ENCODE measurements around the gene PRKG1.
"Not testable (repeated sequence)": the region's sequence is repeated elsewhere in the genome, so short reads cannot be mapped to it uniquely, and the experiment has no call there.

PRKG1 gene

GRCh38 chr10:51687296-51687695 is 613.0 kb downstream of the PRKG1 start:
- ChIA-PET CTCF (no interaction called here), POLR2A (ENCODE audit: low non-redundant PET) (no interaction called here)

GRCh38 chr10:51688826-51689225 is 614.5 kb downstream of the PRKG1 start:
- CTCF ChIA-PET; DNase-seq (ENCODE audit: low spot score); POLR2A ChIA-PET (ENCODE audit: low non-redundant PET); H3K27ac ChIP-seq: not testable (repeated sequence)

More at GRCh38 chr10:51687296-51687695, 613.0 kb downstream of the PRKG1 start:
- no peak for TF ChIP-seq CTCF (conservative IDR thresholded peaks at IDR 0.05; ENCODE audit: low read depth)
- H3K27ac ChIP-seq: no peak overlapping the region
- no peak for DNase-seq (ENCODE audit: low spot score)

GRCh38 chr10:51689536-51689935 is 615.2 kb downstream of the PRKG1 start:
- ChIA-PET CTCF (no interaction called here), POLR2A (ENCODE audit: low non-redundant PET) (no interaction called here)
- TF ChIP-seq CTCF (conservative IDR thresholded peaks at IDR 0.05; ENCODE audit: low read depth): no peak
- DNase-seq (ENCODE audit: low spot score): peak; percentile 12
- H3K27ac ChIP-seq: no peak overlapping the region

- TF ChIP-seq CTCF (conservative IDR thresholded peaks at IDR 0.05; ENCODE audit: low read depth): no peak
These were observed 616.8 kb downstream of the PRKG1 start for GRCh38 chr10:51691135-51691534.

GRCh38 chr10:51694086-51694768 is 619.9 kb downstream of the PRKG1 start:
- no peak overlapping the region for H3K27ac ChIP-seq
- TF ChIP-seq CTCF (conservative IDR thresholded peaks at IDR 0.05; ENCODE audit: low read depth): no peak
- POLR2A ChIA-PET (ENCODE audit: low non-redundant PET): no interaction called here
- DNase-seq (ENCODE audit: low spot score): no peak
- CTCF ChIA-PET: no interaction called here

More at GRCh38 chr10:51691135-51691534, 616.8 kb downstream of the PRKG1 start:
- POLR2A ChIA-PET (ENCODE audit: low non-redundant PET): no interaction called here
- no peak for DNase-seq (ENCODE audit: low spot score)
- H3K27ac ChIP-seq: no peak overlapping the region
- CTCF ChIA-PET: no interaction called here

- no peak for DNase-seq (ENCODE audit: low spot score)
- ChIA-PET CTCF (no interaction called here), POLR2A (ENCODE audit: low non-redundant PET) (no interaction called here)
- H3K27ac ChIP-seq: no peak overlapping the region
- no peak for TF ChIP-seq CTCF (conservative IDR thresholded peaks at IDR 0.05; ENCODE audit: low read depth)
These were observed 622.0 kb downstream of the PRKG1 start for GRCh38 chr10:51696251-51696650.

- TF ChIP-seq CTCF (conservative IDR thresholded peaks at IDR 0.05; ENCODE audit: low read depth): no peak
- DNase-seq (ENCODE audit: low spot score): no peak
- POLR2A ChIA-PET (ENCODE audit: low non-redundant PET): no interaction called here
- CTCF ChIA-PET: no interaction called here
- peak overlapping the region; percentile 85 for H3K27ac ChIP-seq
These were observed 624.3 kb downstream of the PRKG1 start for GRCh38 chr10:51698473-51699063.
